Body of pancreas (tissue), 4 donors: ENCODE measurements around the gene MED12L. TPM values are rescaled to one million over a fixed set of nuclear protein-coding genes. Genes with fewer than 3 reads are reported as not detected.

ENCODE experiments used
- ATAC-seq: fragments of 150-250 bp; one replicate; pipeline ENCODE4 v1.9.1; 2016
- DNase-seq, 4 donors: peaks; one replicate each; pipeline ENCODE4 v3.0.0-alpha.2; 2019
- H3K27ac ChIP-seq, 4 donors: fragments of 200-600 bp; sonication (generic); 1 replicate in 3 of 4; 2 replicates in 1 of 4; pipeline versions ENCODE4 v1.5.1 to v1.6.1; 2016 to 2019; ENCODE audit warnings: mild to moderate bottlenecking in 1 of 4, mixed read lengths in 1 of 4, moderate library complexity in 1 of 4
- H3K27me3 ChIP-seq, 2 donors: fragments of 200-600 bp; sonication (generic); one replicate each; pipeline ENCODE4 v1.6.0; 2016; ENCODE audit warnings: mild to moderate bottlenecking in 1 of 2
- H3K36me3 ChIP-seq, 2 donors: fragments of 200-600 bp; sonication (generic); replicated peaks in 1 of 2; 2 replicates each; pipeline ENCODE4 v1.5.1; 2016; ENCODE audit warnings: low read depth in 2 of 2; ENCODE audit not compliant: insufficient read depth in 1 of 2
- H3K4me1 ChIP-seq: fragments of 200-600 bp; sonication (generic); one replicate; pipeline ENCODE4 v1.6.0; 2016
- H3K4me3 ChIP-seq, 2 donors: fragments of 200-600 bp; sonication (generic); 1 replicate in 1 of 2; 2 replicates in 1 of 2; pipeline ENCODE4 v1.5.1; 2016 to 2019
- H3K9me3 ChIP-seq, 3 donors: fragments of 200-600 bp; sonication (generic); 1 replicate in 2 of 3; 2 replicates in 1 of 3; pipeline ENCODE4 v1.5.1; 2016
- CTCF ChIP-seq, 7 experiments: fragments of 450-650 bp in 4 of 7; fragments of 200-600 bp in 3 of 7; sonication (generic) in 3 of 7; IDR thresholded peaks; one replicate each; pipeline ENCODE4 v1.5.1; 2016 to 2019; ENCODE audit warnings: antibody characterized with exemption in 7 of 7
- POLR2A ChIP-seq, 3 donors: fragments of 450-650 bp; IDR thresholded peaks; one replicate each; pipeline ENCODE4 v1.6.1; 2016; ENCODE audit warnings: antibody characterized with exemption in 3 of 3, mild to moderate bottlenecking in 2 of 3
- WGBS, 2 donors: methylation state at CpG; one replicate each; pipeline ENCODE4 v1.1.5; 2017; 5-methylcytosine and 5-hydroxymethylcytosine counted together
- intact Hi-C: fragments of 100-400 bp; cut with DNase I; formaldehyde crosslinking; loops from one replicate; pipeline ENCODE4 v1.15.1; 2023
- total RNA-seq, 2 donors: library from RNA; depleted of rRNA; stranded (reverse); fragments of >200 nt; gene quantifications; one replicate each; pipeline ENCODE4 v1.1.0, GENCODE V29; 2016

Gene MED12L
- total RNA-seq, 2 donors from 2014 or later, result 0.33 to 0.78 TPM

- Histone ChIP-seq H3K27ac (no peak overlapping the region), H3K4me1 (peaks cover 4% of the 10 kb centered on the region), H3K9me3 (no peaks in the 10 kb centered on the region), H3K27me3 (no peaks in the 10 kb centered on the region), H3K36me3 (no peaks in the 10 kb centered on the region), H3K4me3 (no peak overlapping the region)
- 68 to 73% methylated on average over 4 of the region's 4 CpGs for WGBS, 2 donors
- no peak for DNase-seq
- ATAC-seq, result no peak
- intact Hi-C loops, result loop anchor here (5.0 to 10.0 kb wide), 2 partner anchors 209 to 427 kb away; no protein-coding TSS in a partner anchor
- no peak for TF ChIP-seq POLR2A (IDR thresholded peaks at IDR 0.05)
- no peak for TF ChIP-seq CTCF (IDR thresholded peaks at IDR 0.05)
Measured at GRCh38 chr3:151144016-151144415, 58.6 kb downstream of the MED12L start.

GRCh38 chr3:151144760-151145159, 59.3 kb downstream of the MED12L start:
- WGBS, 2 donors, result 87 to 92% methylated on average over 5 of the region's 5 CpGs

GRCh38 chr3:151145713-151146070, 60.2 kb downstream of the MED12L start:
- Histone ChIP-seq H3K36me3 (no peaks in the 10 kb centered on the region), H3K4me1 (peaks cover 4% of the 10 kb centered on the region), H3K27me3 (no peaks in the 10 kb centered on the region), H3K4me3 (no peak overlapping the region), H3K27ac (no peak overlapping the region), H3K9me3 (no peaks in the 10 kb centered on the region)
- intact Hi-C loops, result loop anchor here (5.0 to 10.0 kb wide), 2 partner anchors 211 to 363 kb away; no protein-coding TSS in a partner anchor
- ATAC-seq, result peak; percentile 42
- 24 to 30% methylated on average over 6 of the region's 6 CpGs for WGBS, 2 donors
- no peak for TF ChIP-seq POLR2A (IDR thresholded peaks at IDR 0.05)
- no peak for TF ChIP-seq CTCF (IDR thresholded peaks at IDR 0.05)
- DNase-seq, result no peak

More at GRCh38 chr3:151144760-151145159, 59.3 kb downstream of the MED12L start:
- Histone ChIP-seq H3K36me3 (no peaks in the 10 kb centered on the region), H3K4me3 (no peak overlapping the region), H3K27me3 (no peaks in the 10 kb centered on the region), H3K9me3 (no peaks in the 10 kb centered on the region), H3K27ac (no peak overlapping the region), H3K4me1 (peaks cover 4% of the 10 kb centered on the region)
- intact Hi-C loops, result loop anchor here (5.0 to 10.0 kb wide), 3 partner anchors 210 to 427 kb away; no protein-coding TSS in a partner anchor
- TF ChIP-seq POLR2A (IDR thresholded peaks at IDR 0.05) (no peak), CTCF (IDR thresholded peaks at IDR 0.05) (no peak)
- ATAC-seq, result no peak
- DNase-seq, result no peak

- no peaks in the 10 kb centered on the region for H3K27me3 ChIP-seq
- H3K9me3 ChIP-seq, result no peaks in the 10 kb centered on the region
- WGBS, 2 donors, result 11% methylated on average over 9 of the region's 9 CpGs
- intact Hi-C loops, result loop anchor here (5.0 to 10.0 kb wide), 2 partner anchors 211 to 364 kb away; no protein-coding TSS in a partner anchor
- no peak overlapping the region for H3K4me3 ChIP-seq
- H3K4me1 ChIP-seq, result peaks cover 4% of the 10 kb centered on the region
- no peak overlapping the region for H3K27ac ChIP-seq
- H3K36me3 ChIP-seq, result no peaks in the 10 kb centered on the region
- peak; percentile 76 to 91 (median 87) for TF ChIP-seq CTCF (IDR thresholded peaks at IDR 0.05)
- no peak for TF ChIP-seq POLR2A (IDR thresholded peaks at IDR 0.05)
- DNase-seq (peak; percentile 72 to 82 (median 76)), ATAC-seq (peak; percentile 96)
Measured at GRCh38 chr3:151146071-151146730, 60.7 kb downstream of the MED12L start.

- Histone ChIP-seq H3K4me1 (peaks cover 4% of the 10 kb centered on the region), H3K4me3 (no peak overlapping the region), H3K9me3 (no peaks in the 10 kb centered on the region), H3K27me3 (no peaks in the 10 kb centered on the region), H3K27ac (no peak overlapping the region), H3K36me3 (no peaks in the 10 kb centered on the region)
- 72 to 93% methylated on average over 1 of the region's 1 CpG for WGBS, 2 donors
- intact Hi-C loops, result loop anchor here (5.0 to 10.0 kb wide), 2 partner anchors 212 to 364 kb away; no protein-coding TSS in a partner anchor
- no peak for DNase-seq
- TF ChIP-seq CTCF (IDR thresholded peaks at IDR 0.05), result no peak
- TF ChIP-seq POLR2A (IDR thresholded peaks at IDR 0.05), result no peak
- ATAC-seq, result no peak
Measured at GRCh38 chr3:151146731-151147091, 61.2 kb downstream of the MED12L start.
